HepG2 (cell line): ENCODE results near the gene SULT1B1. TPM values are rescaled to one million over a fixed set of nuclear protein-coding genes. Genes with fewer than 3 reads are reported as not detected.

ENCODE experiments used
- ATAC-seq: fragments of 200-7000 bp; cut with Tn5 transposase; 3 replicates; pipeline ENCODE4 v1.9.1; 2020; ENCODE audit warnings: mild to moderate bottlenecking, moderate library complexity
- BruUV-seq: library from RNA; stranded (reverse); fragments of 400-500 nt; replicated peaks from 2 replicates; lab custom pipeline; 2021; lab: Mats Ljungman, UMichigan
- CTCF ChIA-PET: fragments of 300-600 bp; formaldehyde crosslinking; extraction: SDS; loops from one replicate; lab custom pipeline; 2021; ENCODE audit warnings: low total read pairs, inconsistent platforms, low intra/inter-chr PET ratio; lab: Yijun Ruan, JAX
- POLR2A ChIA-PET: fragments of 350-600 bp; sonication (Branson Sonifier 250); formaldehyde crosslinking; loops from one replicate; lab custom pipeline; 2020; ENCODE audit warnings: antibody characterized with exemption, inconsistent platforms; lab: Yijun Ruan, JAX
- DNase-seq: peaks from one replicate; pipeline ENCODE4 v3.0.0-alpha.2; 2015; ENCODE audit warnings: low spot score
- FAIRE-seq: peaks from 3 replicates; lab custom pipeline; 2011; peaks lifted over from hg19 to GRCh38; lab: Jason Lieb, UNC
- H2AFZ ChIP-seq: one replicate; pipeline ENCODE4 v1.6.1; 2011; ENCODE audit warnings: low read length, inconsistent platforms
- H3K27ac ChIP-seq: fragments of 300-600 bp; 3 replicates; pipeline ENCODE4 v1.8.0; 2011; ENCODE audit warnings: mixed run types, mild to moderate bottlenecking, mixed read lengths, low read length, inconsistent platforms; ENCODE audit not compliant: insufficient read depth; ENCODE audit errors: extremely low read length
- H3K27me3 ChIP-seq, 2 experiments: fragments of 200-600 bp in 1 of 2; 2 replicates in 1 of 2; 3 replicates in 1 of 2; pipeline versions ENCODE4 v1.6.0 to v1.8.0; 2011; ENCODE audit warnings: low read length in 2 of 2, mild to moderate bottlenecking in 2 of 2, moderate library complexity in 2 of 2, inconsistent platforms in 1 of 2; ENCODE audit not compliant: insufficient read depth in 2 of 2, control insufficient read depth in 1 of 2
- H3K36me3 ChIP-seq, 2 experiments: fragments of 200-600 bp in 1 of 2; replicated peaks in 1 of 2; 2 replicates in 1 of 2; 3 replicates in 1 of 2; pipeline versions ENCODE4 v1.5.1 to v1.8.0; 2011; ENCODE audit warnings: low read length in 2 of 2, inconsistent platforms in 1 of 2; ENCODE audit not compliant: insufficient read depth in 2 of 2, control insufficient read depth in 1 of 2
- H3K4me1 ChIP-seq: 2 replicates; pipeline ENCODE4 v1.5.1; 2012; ENCODE audit warnings: low read length, inconsistent platforms; ENCODE audit not compliant: insufficient read depth
- H3K4me2 ChIP-seq: 2 replicates; pipeline ENCODE4 v1.6.0; 2011; ENCODE audit warnings: low read depth, low read length, inconsistent platforms
- H3K4me3 ChIP-seq, 3 experiments: fragments of 200-600 bp in 1 of 3; sonication (generic), shearing (Covaris generic) in 1 of 3; replicated peaks in 1 of 3; 2 replicates each; pipeline ENCODE4 v1.5.1; 2011 to 2016; ENCODE audit warnings: low read length in 3 of 3, inconsistent platforms in 2 of 3, low read depth in 2 of 3, mild to moderate bottlenecking in 2 of 3, control low read depth in 1 of 3, mixed read lengths in 1 of 3; ENCODE audit not compliant: insufficient read depth in 1 of 3
- H3K79me2 ChIP-seq: one replicate; pipeline ENCODE4 v1.6.1; 2011; ENCODE audit warnings: low read length, inconsistent platforms; ENCODE audit not compliant: insufficient read depth
- H3K9ac ChIP-seq: 2 replicates; pipeline ENCODE4 v1.6.0; 2011; ENCODE audit warnings: mild to moderate bottlenecking, low read depth, low read length, inconsistent platforms; ENCODE audit not compliant: insufficient read depth
- H3K9me3 ChIP-seq: 2 replicates; pipeline ENCODE4 v1.5.1; 2012; ENCODE audit warnings: mild to moderate bottlenecking, low read length
- H4K20me1 ChIP-seq: 2 replicates; pipeline ENCODE4 v1.6.0; 2011; ENCODE audit warnings: inconsistent platforms, mild to moderate bottlenecking, low read length, moderate library complexity; ENCODE audit not compliant: insufficient read depth
- GATA4 ChIP-seq: sonication (generic); IDR thresholded peaks from 2 replicates; pipeline ENCODE4 v1.6.1; 2016; ENCODE audit warnings: antibody characterized with exemption, low read depth, borderline replicate concordance
- IRX3 ChIP-seq: sonication (generic); formaldehyde crosslinking; IDR thresholded peaks from 2 replicates; pipeline ENCODE4 v1.8.1; 2023; ENCODE audit warnings: mild to moderate bottlenecking, low read depth, missing genetic modification reagents, borderline replicate concordance
- MAFK ChIP-seq, 2 experiments: IDR thresholded peaks in 1 of 2; conservative IDR thresholded peaks in 1 of 2; 2 replicates each; pipeline ENCODE4 v1.6.1; 2011; ENCODE audit warnings: improper control_type of control experiment in 2 of 2, low read length in 2 of 2
- NR2F1 ChIP-seq, 2 experiments: fragments of 450-650 bp in 1 of 2; formaldehyde crosslinking in 1 of 2; IDR thresholded peaks; 2 replicates each; pipeline versions ENCODE4 v1.5.0 to v1.6.1; 2016 to 2020; ENCODE audit warnings: mild to moderate bottlenecking in 1 of 2, missing compliant biosample characterization in 1 of 2, missing genetic modification reagents in 1 of 2, moderate library complexity in 1 of 2
- PHF20 ChIP-seq: sonication (generic); formaldehyde crosslinking; IDR thresholded peaks from 2 replicates; pipeline ENCODE4 v1.5.0; 2020; ENCODE audit warnings: mild to moderate bottlenecking, missing genetic modification reagents
- PRDM15 ChIP-seq: sonication (generic); formaldehyde crosslinking; IDR thresholded peaks from 2 replicates; pipeline ENCODE4 v1.4.0; 2020; ENCODE audit warnings: missing genetic modification reagents
- SKI ChIP-seq: fragments of 450-650 bp; IDR thresholded peaks from one replicate; pipeline ENCODE4 v1.6.1; 2018; ENCODE audit warnings: mild to moderate bottlenecking; ENCODE audit not compliant: partially characterized antibody
- TBX2 ChIP-seq: sonication (generic); formaldehyde crosslinking; IDR thresholded peaks from 2 replicates; pipeline ENCODE4 v1.5.0; 2020; ENCODE audit warnings: missing genetic modification reagents, mild to moderate bottlenecking, borderline replicate concordance
- TFE3 ChIP-seq: IDR thresholded peaks from 2 replicates; pipeline ENCODE4 v1.6.1; 2016
- TRIM24 ChIP-seq: sonication (generic); formaldehyde crosslinking; IDR thresholded peaks from 2 replicates; pipeline ENCODE4 v1.8.0; 2022; ENCODE audit warnings: mild to moderate bottlenecking, missing genetic modification reagents
- ZBTB34 ChIP-seq: sonication (generic); formaldehyde crosslinking; IDR thresholded peaks from 2 replicates; pipeline ENCODE4 v1.8.0; 2022; ENCODE audit warnings: mild to moderate bottlenecking, missing genetic modification reagents
- ZBTB44 ChIP-seq: sonication (generic); formaldehyde crosslinking; IDR thresholded peaks from 2 replicates; pipeline ENCODE4 v1.4.0; 2020; ENCODE audit warnings: missing genetic modification reagents
- ZMAT3 ChIP-seq: sonication (generic); formaldehyde crosslinking; conservative IDR thresholded peaks from 2 replicates; pipeline ENCODE4 v1.7.0; 2021; ENCODE audit warnings: missing genetic modification reagents
- ZNF761 ChIP-seq: sonication (generic); formaldehyde crosslinking; conservative IDR thresholded peaks from 2 replicates; pipeline ENCODE4 v1.4.0; 2020; ENCODE audit warnings: mild to moderate bottlenecking, missing genetic modification reagents
- ZUFSP ChIP-seq: sonication (generic); formaldehyde crosslinking; IDR thresholded peaks from 2 replicates; pipeline ENCODE4 v1.9.0; 2021; ENCODE audit warnings: missing genetic modification reagents, mild to moderate bottlenecking, borderline replicate concordance
- WGBS: methylation state at CpG from one replicate; pipeline ENCODE4 v1.1.6; 2017; ENCODE audit warnings: low lambda C conversion rate; 5-methylcytosine and 5-hydroxymethylcytosine counted together
- in situ Hi-C: cut with HindIII; loops from 2 replicates; pipeline ENCODE4 v1.10.0; 2017; ENCODE audit warnings: low pct_unique_long_range_greater_than_20kb; ENCODE audit not compliant: extremely low pct_ligation_motif_present
- intact Hi-C: fragments of 100-400 bp; cut with micrococcal nuclease; formaldehyde crosslinking; loops from one replicate; pipeline ENCODE4 v1.10.0; 2022; ENCODE audit not compliant: unreplicated experiment
- polyA plus RNA-seq, 8 experiments: library from polyadenylated mRNA; depleted of rRNA in 3 of 8; stranded (reverse) in 7 of 8; unstranded in 1 of 8; fragments of >200 nt; fragmentation: Illumina TruSeq in 4 of 8; extraction: Trizol in 4 of 8; gene quantifications; 2 replicates each; pipeline versions ENCODE4 v1.2.1 to v1.2.3, GENCODE V29; 2011 to 2016; ENCODE audit warnings: low read depth in 4 of 8, missing spikeins in 1 of 8, mixed read lengths in 1 of 8; ENCODE audit not compliant: insufficient read depth in 1 of 8
- total RNA-seq, 5 experiments: library from RNA; depleted of rRNA; stranded (reverse); fragments of >200 nt; fragmentation: Illumina TruSeq; extraction: Trizol; gene quantifications; 2 replicates each; pipeline ENCODE4 v1.2.3, GENCODE V29; 2016; ENCODE audit warnings: low read depth in 1 of 5

SULT1B1 gene
- total and polyA plus RNA-seq, 2 of the 13 experiments (the other 11 are each of a cell fraction or from before 2014, with no cell fraction given) = 0.20 to 0.25 TPM

GRCh38 chr4:69684804-69685203 lies 75.6 kb downstream of the SULT1B1 start:
- no peak overlapping the region for H3K4me2 ChIP-seq
- intact Hi-C loops (no loop called here), in situ Hi-C loops (loop anchor here (25.0 kb wide), 1 partner anchor 827 kb away; the partner anchor contains the start of gene AMTN)
- ChIA-PET POLR2A (no interaction called here), CTCF (no interaction called here)
- H3K27me3 ChIP-seq = no peaks in the 10 kb centered on the region; a peak in 1 of 5 replicates
- FAIRE-seq (no peak), DNase-seq (no peak), ATAC-seq (no peak)
- WGBS = 43% methylated on average over 4 of the region's 4 CpGs
- no peaks in the 10 kb centered on the region for H3K36me3 ChIP-seq
- BruUV-seq = no TSS peak
- no peak overlapping the region for H2AFZ ChIP-seq
- peaks cover 3% of the 10 kb centered on the region for H3K4me1 ChIP-seq
- H3K79me2 ChIP-seq = no peaks in the 10 kb centered on the region
- no peaks in the 10 kb centered on the region for H3K9me3 ChIP-seq
- H4K20me1 ChIP-seq = no peaks in the 10 kb centered on the region
- no peak overlapping the region for H3K27ac ChIP-seq
- H3K9ac ChIP-seq = no peak overlapping the region
- no peak overlapping the region for H3K4me3 ChIP-seq
- TF ChIP-seq PHF20 (CRISPR knock-in tag) (no peak), SKI (no peak), ZBTB44 (CRISPR knock-in tag) (no peak), ZBTB34 (no peak), ZUFSP (CRISPR knock-in tag) (no peak), TBX2 (no peak), ZNF761 (CRISPR knock-in tag) (no peak), TFE3 (CRISPR knock-in tag) (no peak), IRX3 (CRISPR knock-in tag) (no peak), GATA4 (no peak), ZMAT3 (no peak), TRIM24 (no peak), PRDM15 (CRISPR knock-in tag) (no peak), MAFK (conservative IDR thresholded peaks at IDR 0.05 in 1 of 2, IDR thresholded peaks at IDR 0.05 in 1 of 2; ENCODE audit: low read length in 2 of 2) (no peak), NR2F1 (CRISPR knock-in tag; IDR thresholded peaks at IDR 0.05) (no peak)
